Ecto neural progenitor cell (in vitro differentiated cells): Measurements from ENCODE around the gene TBCD.

Experiments
- DNase-seq: peaks from one replicate; pipeline ENCODE4 v3.0.0-alpha.2; 2018; ENCODE audit warnings: low spot score

TBCD gene

GRCh38 chr17:82887255-82888164 lies 135.6 kb downstream of the TBCD start:
- DNase-seq = no peak

- no peak for DNase-seq
Observed at GRCh38 chr17:82888583-82889495, 137.0 kb downstream of the TBCD start.

GRCh38 chr17:82889496-82890338 lies 137.9 kb downstream of the TBCD start:
- no peak for DNase-seq

GRCh38 chr17:82890339-82890730 lies 138.5 kb downstream of the TBCD start:
- no peak for DNase-seq

GRCh38 chr17:82890926-82891678 lies 139.2 kb downstream of the TBCD start:
- no peak for DNase-seq

GRCh38 chr17:82891911-82892310 lies 140.0 kb downstream of the TBCD start:
- no peak for DNase-seq

GRCh38 chr17:82892899-82893565 lies 141.2 kb downstream of the TBCD start:
- no peak for DNase-seq

- no peak for DNase-seq
Observed at GRCh38 chr17:82893779-82894178, 141.9 kb downstream of the TBCD start.

- no peak for DNase-seq
Observed at GRCh38 chr17:82894389-82894788, 142.5 kb downstream of the TBCD start.

GRCh38 chr17:82895087-82895486 lies 143.2 kb downstream of the TBCD start:
- no peak for DNase-seq

- DNase-seq = no peak
Observed at GRCh38 chr17:82896071-82897000, 144.5 kb downstream of the TBCD start.

GRCh38 chr17:82897514-82898249 lies 145.8 kb downstream of the TBCD start:
- DNase-seq = no peak

- no peak for DNase-seq
Observed at GRCh38 chr17:82898976-82899514, 147.2 kb downstream of the TBCD start.

GRCh38 chr17:82899941-82900340 lies 148.1 kb downstream of the TBCD start:
- DNase-seq = no peak

GRCh38 chr17:82900741-82901140 lies 148.9 kb downstream of the TBCD start:
- DNase-seq = no peak

- no peak for DNase-seq
Observed at GRCh38 chr17:82901356-82901755, 149.5 kb downstream of the TBCD start.

- no peak for DNase-seq
Observed at GRCh38 chr17:82901856-82902255, 150.0 kb downstream of the TBCD start.
